RWPE1 (cell line): ENCODE results near the gene FAM24A.
"Not testable (repeated sequence)": the region's sequence is repeated elsewhere in the genome, so short reads cannot be mapped to it uniquely, and the experiment has no call there.

Source experiments
- CTCF ChIA-PET: fragments of 350-600 bp; sonication (Branson Sonifier 250); formaldehyde crosslinking; extraction: SDS; loops from one replicate; lab custom pipeline; 2021; lab: Yijun Ruan, JAX
- POLR2A ChIA-PET: fragments of 400-600 bp; formaldehyde crosslinking; extraction: SDS; loops from one replicate; lab custom pipeline; 2020; ENCODE audit warnings: antibody characterized with exemption; ENCODE audit not compliant: low non-redundant PET; lab: Yijun Ruan, JAX
- DNase-seq: peaks from one replicate; pipeline ENCODE4 v3.0.0; 2012; ENCODE audit warnings: low spot score
- H3K27ac ChIP-seq: fragments of 450-650 bp; 2 replicates; pipeline ENCODE4 v1.5.1; 2017
- CTCF ChIP-seq: fragments of 450-650 bp; conservative IDR thresholded peaks from 2 replicates; pipeline ENCODE4 v1.5.1; 2017; ENCODE audit warnings: low read depth, mild to moderate bottlenecking

FAM24A gene

GRCh38 chr10:122884166-122884565, 26.2 kb upstream of the FAM24A start:
- POLR2A ChIA-PET: no interaction called here
- no peak for DNase-seq
- TF ChIP-seq CTCF: no peak
- CTCF ChIA-PET: no interaction called here
- H3K27ac ChIP-seq: no peak overlapping the region

- ChIA-PET CTCF (interaction anchor here (0.5 to 0.6 kb wide), 2 partner anchors 147 to 641 kb away, joined by 3 to 4 read pairs; no protein-coding TSS in a partner anchor), POLR2A (no interaction called here)
- no peak for DNase-seq
- TF ChIP-seq CTCF: no peak
- no peak overlapping the region for H3K27ac ChIP-seq
Measured at GRCh38 chr10:122894261-122894944, 16.0 kb upstream of the FAM24A start.

- CTCF ChIA-PET: interaction anchor here (0.6 kb wide), 1 partner anchor 10 kb away, joined by 4 read pairs; no protein-coding TSS in a partner anchor
- H3K27ac ChIP-seq, POLR2A ChIA-PET, DNase-seq: not testable (repeated sequence)
Measured at GRCh38 chr10:122903861-122904260, 6.5 kb upstream of the FAM24A start.

- H3K27ac ChIP-seq: no peak overlapping the region
- ChIA-PET CTCF (interaction anchor here (0.6 kb wide), 1 partner anchor 116 kb away, joined by 3 read pairs; no protein-coding TSS in a partner anchor), POLR2A (no interaction called here)
- DNase-seq: peak; percentile 74
- TF ChIP-seq CTCF: no peak
Measured at GRCh38 chr10:122911889-122912484, 1.6 kb downstream of the FAM24A start.

- TF ChIP-seq CTCF: no peak
- POLR2A ChIA-PET: no interaction called here
- H3K27ac ChIP-seq: no peak overlapping the region
- CTCF ChIA-PET: interaction anchor here (0.6 kb wide), 1 partner anchor 1124 kb away, joined by 3 read pairs; no protein-coding TSS in a partner anchor
- DNase-seq: no peak
Measured at GRCh38 chr10:122915700-122916099, 5.3 kb downstream of the FAM24A start.

GRCh38 chr10:122930140-122930539, 19.7 kb downstream of the FAM24A start:
- CTCF ChIA-PET: no interaction called here

More at GRCh38 chr10:122930140-122930539, 19.7 kb downstream of the FAM24A start:
- no peak for TF ChIP-seq CTCF
- no peak for DNase-seq
- no peak overlapping the region for H3K27ac ChIP-seq
- POLR2A ChIA-PET: no interaction called here
